Testis (tissue), 2 donors: Measurements from ENCODE around the gene WDCP.
"Not testable (repeated sequence)": the region's sequence is repeated elsewhere in the genome, so short reads cannot be mapped to it uniquely, and the experiment has no call there.

Experiments
- POLR2A ChIP-seq: fragments of 450-650 bp; IDR thresholded peaks from one replicate; pipeline ENCODE4 v1.6.1; 2017; ENCODE audit warnings: antibody characterized with exemption, mild to moderate bottlenecking, moderate library complexity
- TF ChIP-seq, protein P1 (sequence below), 3 experiments: fragments of 450-650 bp in 2 of 3; fragments of 200-600 bp in 1 of 3; sonication (generic) in 1 of 3; IDR thresholded peaks; one replicate each; pipeline ENCODE4 v1.5.1; 2016 to 2019; ENCODE audit warnings: antibody characterized with exemption in 3 of 3, mild to moderate bottlenecking in 2 of 3, moderate library complexity in 1 of 3

DNA sequence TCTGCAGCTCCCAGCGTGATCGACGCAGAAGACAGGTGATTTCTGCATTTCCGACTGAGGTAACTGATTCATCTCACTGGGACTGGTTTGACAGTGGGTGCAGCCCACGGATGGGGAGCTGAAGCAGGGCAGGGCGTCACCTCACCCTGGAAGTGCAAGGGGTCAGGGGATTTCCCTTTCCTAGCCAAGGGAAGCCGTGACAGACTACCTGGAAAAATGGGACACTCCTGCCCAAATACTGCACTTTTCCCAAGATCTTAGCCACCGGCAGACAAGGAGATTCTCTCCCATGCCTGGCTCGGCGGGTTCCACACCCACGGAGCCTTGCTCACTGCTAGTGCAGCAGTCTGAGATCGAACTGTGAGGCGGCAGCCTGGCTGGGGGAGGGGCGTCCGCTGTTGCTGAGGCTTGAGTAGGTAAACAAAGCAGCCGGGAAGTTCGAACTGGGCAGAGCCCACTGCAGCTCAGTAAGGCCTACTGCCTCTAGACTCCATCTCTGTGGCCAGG is 48.0 kb upstream of the WDCP start:
- not testable (repeated sequence) for TF ChIP-seq POLR2A
- TF ChIP-seq, protein P1, sequence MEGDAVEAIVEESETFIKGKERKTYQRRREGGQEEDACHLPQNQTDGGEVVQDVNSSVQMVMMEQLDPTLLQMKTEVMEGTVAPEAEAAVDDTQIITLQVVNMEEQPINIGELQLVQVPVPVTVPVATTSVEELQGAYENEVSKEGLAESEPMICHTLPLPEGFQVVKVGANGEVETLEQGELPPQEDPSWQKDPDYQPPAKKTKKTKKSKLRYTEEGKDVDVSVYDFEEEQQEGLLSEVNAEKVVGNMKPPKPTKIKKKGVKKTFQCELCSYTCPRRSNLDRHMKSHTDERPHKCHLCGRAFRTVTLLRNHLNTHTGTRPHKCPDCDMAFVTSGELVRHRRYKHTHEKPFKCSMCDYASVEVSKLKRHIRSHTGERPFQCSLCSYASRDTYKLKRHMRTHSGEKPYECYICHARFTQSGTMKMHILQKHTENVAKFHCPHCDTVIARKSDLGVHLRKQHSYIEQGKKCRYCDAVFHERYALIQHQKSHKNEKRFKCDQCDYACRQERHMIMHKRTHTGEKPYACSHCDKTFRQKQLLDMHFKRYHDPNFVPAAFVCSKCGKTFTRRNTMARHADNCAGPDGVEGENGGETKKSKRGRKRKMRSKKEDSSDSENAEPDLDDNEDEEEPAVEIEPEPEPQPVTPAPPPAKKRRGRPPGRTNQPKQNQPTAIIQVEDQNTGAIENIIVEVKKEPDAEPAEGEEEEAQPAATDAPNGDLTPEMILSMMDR (IDR thresholded peaks at IDR 0.05): not testable (repeated sequence)
